OCI-LY1 (cell line): ENCODE results near the gene KCNK13.

Experiments
- H2AFZ ChIP-seq: fragments of 200-600 bp; sonication (generic), shearing (Covaris generic); 2 replicates; pipeline ENCODE4 v1.6.0; 2014; ENCODE audit warnings: antibody characterized with exemption, mild to moderate bottlenecking, low read length
- H3F3A ChIP-seq: fragments of 200-600 bp; sonication (generic), shearing (Covaris generic); 2 replicates; pipeline ENCODE4 v1.6.0; 2014; ENCODE audit warnings: mild to moderate bottlenecking, antibody characterized with exemption, low read length, moderate library complexity; ENCODE audit not compliant: insufficient read depth
- H3K27ac ChIP-seq: fragments of 200-600 bp; sonication (generic); 2 replicates; pipeline ENCODE4 v1.5.1; 2014; ENCODE audit warnings: low read length, mixed run types, mild to moderate bottlenecking, low read depth; ENCODE audit not compliant: poor library complexity, severe bottlenecking
- H3K27me3 ChIP-seq: fragments of 200-600 bp; sonication (generic); 2 replicates; pipeline ENCODE4 v1.6.0; 2014; ENCODE audit warnings: antibody characterized with exemption, mild to moderate bottlenecking, low read length, moderate library complexity; ENCODE audit not compliant: insufficient read depth
- H3K36me3 ChIP-seq: fragments of 200-600 bp; sonication (generic); 2 replicates; pipeline ENCODE4 v1.6.1; 2014; ENCODE audit warnings: mild to moderate bottlenecking, antibody characterized with exemption, low read length, moderate library complexity, mixed read lengths; ENCODE audit not compliant: insufficient read depth
- H3K4me1 ChIP-seq: fragments of 200-600 bp; sonication (generic); 2 replicates; pipeline ENCODE4 v1.5.1; 2014; ENCODE audit warnings: mild to moderate bottlenecking, low read length, moderate library complexity; ENCODE audit not compliant: insufficient read depth, severe bottlenecking
- H3K4me2 ChIP-seq: fragments of 200-600 bp; sonication (generic), shearing (Covaris generic); 2 replicates; pipeline ENCODE4 v1.6.1; 2014; ENCODE audit warnings: low read length
- H3K4me3 ChIP-seq: fragments of 200-600 bp; sonication (generic); 2 replicates; pipeline ENCODE4 v1.5.1; 2014; ENCODE audit warnings: low read length, low read depth, mild to moderate bottlenecking, mixed read lengths; ENCODE audit not compliant: poor library complexity, severe bottlenecking
- H3K79me2 ChIP-seq: fragments of 200-600 bp; shearing (Covaris generic); 2 replicates; pipeline ENCODE4 v1.6.1; 2016; ENCODE audit warnings: mixed run types, low read length, mixed read lengths; ENCODE audit not compliant: insufficient read depth
- H3K9ac ChIP-seq: fragments of 200-600 bp; sonication (generic), shearing (Covaris generic); 2 replicates; pipeline ENCODE4 v1.6.1; 2014; ENCODE audit warnings: mild to moderate bottlenecking, low read length, mixed read lengths
- H3K9me2 ChIP-seq: fragments of 200-600 bp; sonication (generic), shearing (Covaris generic); 2 replicates; pipeline ENCODE4 v1.6.1; 2014; ENCODE audit warnings: low read depth, mild to moderate bottlenecking, low read length, mixed read lengths
- H3K9me3 ChIP-seq: fragments of 200-600 bp; shearing (Covaris generic); 2 replicates; pipeline ENCODE4 v1.6.1; 2014; ENCODE audit warnings: low read length, mixed read lengths
- H4K20me1 ChIP-seq: fragments of 200-600 bp; sonication (generic), shearing (Covaris generic); 2 replicates; pipeline ENCODE4 v1.6.0; 2016; ENCODE audit warnings: mild to moderate bottlenecking, low read length; ENCODE audit not compliant: insufficient read depth
- EZH2 ChIP-seq: fragments of 200-600 bp; sonication (generic), shearing (Covaris generic); IDR thresholded peaks from 2 replicates; pipeline ENCODE4 v1.8.0; 2017; ENCODE audit warnings: borderline replicate concordance, mixed run types, mild to moderate bottlenecking, antibody characterized with exemption, low read length, moderate library complexity, mixed read lengths
- TF ChIP-seq, protein P1 (sequence below): fragments of 200-600 bp; sonication (generic), shearing (Covaris generic); IDR thresholded peaks from 2 replicates; pipeline ENCODE4 v1.5.1; 2017; ENCODE audit warnings: mild to moderate bottlenecking, antibody characterized with exemption, low read length, moderate library complexity, mixed read lengths

KCNK13 gene

GRCh38 chr14:90179809-90180779, 118.3 kb downstream of the KCNK13 start:
- Histone ChIP-seq H3K4me2 (no peak overlapping the region), H3K27ac (no peak overlapping the region), H2AFZ (no peak overlapping the region), H3K9me2 (no peaks in the 10 kb centered on the region), H3K36me3 (no peaks in the 10 kb centered on the region), H3K9ac (no peak overlapping the region), H3K79me2 (no peaks in the 10 kb centered on the region), H3K27me3 (no peaks in the 10 kb centered on the region), H3F3A (no peaks in the 10 kb centered on the region), H3K9me3 (no peaks in the 10 kb centered on the region), H4K20me1 (no peaks in the 10 kb centered on the region), H3K4me3 (no peak overlapping the region), H3K4me1 (no peaks in the 10 kb centered on the region)
- TF ChIP-seq EZH2: no peak

- no peaks in the 10 kb centered on the region for H3F3A ChIP-seq
- H2AFZ ChIP-seq: no peak overlapping the region
- H3K79me2 ChIP-seq: no peaks in the 10 kb centered on the region
- H3K9ac ChIP-seq: no peak overlapping the region
- TF ChIP-seq, protein P1, sequence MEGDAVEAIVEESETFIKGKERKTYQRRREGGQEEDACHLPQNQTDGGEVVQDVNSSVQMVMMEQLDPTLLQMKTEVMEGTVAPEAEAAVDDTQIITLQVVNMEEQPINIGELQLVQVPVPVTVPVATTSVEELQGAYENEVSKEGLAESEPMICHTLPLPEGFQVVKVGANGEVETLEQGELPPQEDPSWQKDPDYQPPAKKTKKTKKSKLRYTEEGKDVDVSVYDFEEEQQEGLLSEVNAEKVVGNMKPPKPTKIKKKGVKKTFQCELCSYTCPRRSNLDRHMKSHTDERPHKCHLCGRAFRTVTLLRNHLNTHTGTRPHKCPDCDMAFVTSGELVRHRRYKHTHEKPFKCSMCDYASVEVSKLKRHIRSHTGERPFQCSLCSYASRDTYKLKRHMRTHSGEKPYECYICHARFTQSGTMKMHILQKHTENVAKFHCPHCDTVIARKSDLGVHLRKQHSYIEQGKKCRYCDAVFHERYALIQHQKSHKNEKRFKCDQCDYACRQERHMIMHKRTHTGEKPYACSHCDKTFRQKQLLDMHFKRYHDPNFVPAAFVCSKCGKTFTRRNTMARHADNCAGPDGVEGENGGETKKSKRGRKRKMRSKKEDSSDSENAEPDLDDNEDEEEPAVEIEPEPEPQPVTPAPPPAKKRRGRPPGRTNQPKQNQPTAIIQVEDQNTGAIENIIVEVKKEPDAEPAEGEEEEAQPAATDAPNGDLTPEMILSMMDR: no peak
- no peak for TF ChIP-seq EZH2
- H3K4me1 ChIP-seq: no peaks in the 10 kb centered on the region
- H3K27me3 ChIP-seq: no peaks in the 10 kb centered on the region
- no peaks in the 10 kb centered on the region for H4K20me1 ChIP-seq
- no peaks in the 10 kb centered on the region for H3K9me2 ChIP-seq
- no peaks in the 10 kb centered on the region for H3K36me3 ChIP-seq
- H3K4me2 ChIP-seq: no peak overlapping the region
- H3K9me3 ChIP-seq: no peaks in the 10 kb centered on the region
- no peak overlapping the region for H3K4me3 ChIP-seq
- no peak overlapping the region for H3K27ac ChIP-seq
Observed at GRCh38 chr14:90184094-90184493, 122.3 kb downstream of the KCNK13 start.

- no peaks in the 10 kb centered on the region for H3K9me2 ChIP-seq
Observed at GRCh38 chr14:90184571-90185266, 122.9 kb downstream of the KCNK13 start.

More at GRCh38 chr14:90184571-90185266, 122.9 kb downstream of the KCNK13 start:
- H4K20me1 ChIP-seq: no peaks in the 10 kb centered on the region
- no peak overlapping the region for H3K9ac ChIP-seq
- H3K36me3 ChIP-seq: no peaks in the 10 kb centered on the region
- no peaks in the 10 kb centered on the region for H3K4me1 ChIP-seq
- no peaks in the 10 kb centered on the region for H3F3A ChIP-seq
- no peak overlapping the region for H3K4me2 ChIP-seq
- H3K4me3 ChIP-seq: no peak overlapping the region
- no peak overlapping the region for H3K27ac ChIP-seq
- H3K79me2 ChIP-seq: no peaks in the 10 kb centered on the region
- no peak for TF ChIP-seq EZH2
- TF ChIP-seq, protein P1: no peak
- no peaks in the 10 kb centered on the region for H3K27me3 ChIP-seq
- H3K9me3 ChIP-seq: no peaks in the 10 kb centered on the region
- no peak overlapping the region for H2AFZ ChIP-seq
